GM18511 (cell line): Measurements from ENCODE around the gene IQCC.

Experiments used
- ATAC-seq: cut with Tn5 transposase; IDR thresholded peaks from one replicate; pipeline ENCODE4 v1.9.1; 2021; ENCODE audit warnings: mild to moderate bottlenecking, moderate library complexity; ENCODE audit not compliant: unreplicated experiment

IQCC gene

DNA sequence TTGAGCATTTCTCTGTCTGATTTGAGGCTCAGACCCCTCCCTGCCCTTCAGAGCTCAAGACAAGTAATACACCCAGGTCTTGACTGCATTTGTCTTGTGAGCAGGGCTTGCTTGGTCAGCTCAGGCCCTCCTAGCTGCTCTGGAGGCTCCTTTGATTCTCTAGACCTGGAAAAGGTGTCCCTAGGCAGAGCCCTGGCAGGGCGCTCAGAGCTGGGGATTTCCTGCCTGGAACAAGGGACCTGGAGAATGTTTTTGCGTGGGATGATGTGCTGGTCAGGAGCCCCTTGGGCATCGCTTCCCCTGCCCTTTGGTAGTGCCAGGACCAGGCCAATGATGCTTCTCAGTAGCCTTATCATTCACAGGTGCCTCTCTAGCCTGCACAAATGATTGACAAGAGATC lies 9.9 kb upstream of the IQCC start:
- ATAC-seq, result no peak

DNA sequence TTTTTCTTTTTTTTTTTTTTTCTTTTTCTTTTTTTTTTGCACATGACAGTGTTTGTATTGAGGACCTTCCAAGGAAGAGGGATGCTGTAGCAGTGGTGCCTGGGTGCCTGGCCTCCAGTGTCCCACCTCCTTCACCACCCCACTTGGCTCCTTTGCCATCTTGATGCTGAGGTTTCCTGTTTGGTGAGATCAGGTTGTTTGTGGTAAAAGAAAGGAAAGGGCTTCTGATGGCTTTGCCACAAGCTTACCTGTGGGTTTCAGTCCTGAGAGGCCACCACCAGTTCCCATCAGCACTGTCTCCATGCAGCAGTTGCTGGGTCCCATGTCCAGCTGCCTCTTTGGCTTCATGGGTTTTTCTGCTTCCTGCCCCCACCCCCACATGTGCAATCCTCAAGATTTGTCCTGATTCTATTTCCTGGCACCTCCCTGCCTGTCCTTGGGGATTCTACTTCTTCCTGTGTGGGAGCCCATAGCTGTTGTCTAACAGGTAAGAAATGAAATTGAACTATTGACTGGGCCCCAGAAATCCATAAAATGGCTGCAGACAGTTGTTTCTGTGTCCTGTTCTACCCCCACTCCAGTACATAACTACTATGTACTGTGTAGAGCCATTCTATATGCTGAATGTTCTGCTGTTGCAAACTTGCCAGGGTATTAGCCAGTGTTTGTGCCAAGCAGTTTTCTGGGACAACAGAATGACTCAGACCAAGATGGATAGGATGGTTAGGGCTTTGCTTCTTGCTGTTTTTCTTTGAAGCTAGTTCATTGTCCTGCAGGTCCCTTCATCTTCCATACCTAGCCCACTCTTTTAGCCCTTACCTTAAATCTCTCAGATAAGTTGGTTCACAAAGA lies 9.3 kb upstream of the IQCC start:
- ATAC-seq, result no peak

DNA sequence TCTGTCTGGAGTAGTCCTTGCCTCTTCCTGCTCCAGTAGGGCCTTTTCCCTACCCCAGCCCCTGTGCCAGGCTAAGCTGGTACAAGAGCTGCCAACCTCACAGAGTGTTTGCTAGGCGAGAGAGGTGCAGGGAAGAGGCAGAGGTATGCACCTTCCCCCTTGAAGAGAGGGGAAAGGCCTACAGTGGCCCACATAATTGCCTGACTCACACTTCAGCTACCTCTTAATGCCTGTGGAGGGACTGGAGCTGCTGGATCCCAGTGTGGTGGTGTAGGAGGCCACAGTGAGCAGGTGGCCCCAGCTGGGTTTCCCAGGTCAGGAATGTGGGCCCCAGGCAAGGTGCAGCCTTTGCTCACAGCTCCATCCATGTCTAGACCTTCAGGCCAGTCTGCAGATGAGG lies 8.4 kb upstream of the IQCC start:
- ATAC-seq, result no peak

DNA sequence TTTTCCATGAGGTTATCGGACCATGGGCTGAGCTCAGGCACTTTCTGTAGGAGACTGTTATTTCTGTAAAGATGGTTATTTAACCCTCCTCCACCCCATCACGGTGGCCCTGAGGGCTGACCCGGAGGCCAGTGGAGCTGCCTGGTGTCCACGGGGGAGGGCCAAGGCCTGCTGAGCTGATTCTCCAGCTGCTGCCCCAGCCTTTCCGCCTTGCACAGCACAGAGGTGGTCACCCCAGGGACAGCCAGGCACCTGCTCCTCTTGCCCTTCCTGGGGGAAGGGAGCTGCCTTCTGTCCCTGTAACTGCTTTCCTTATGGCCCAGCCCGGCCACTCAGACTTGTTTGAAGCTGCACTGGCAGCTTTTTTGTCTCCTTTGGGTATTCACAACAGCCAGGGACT lies 7.6 kb upstream of the IQCC start:
- no peak for ATAC-seq

DNA sequence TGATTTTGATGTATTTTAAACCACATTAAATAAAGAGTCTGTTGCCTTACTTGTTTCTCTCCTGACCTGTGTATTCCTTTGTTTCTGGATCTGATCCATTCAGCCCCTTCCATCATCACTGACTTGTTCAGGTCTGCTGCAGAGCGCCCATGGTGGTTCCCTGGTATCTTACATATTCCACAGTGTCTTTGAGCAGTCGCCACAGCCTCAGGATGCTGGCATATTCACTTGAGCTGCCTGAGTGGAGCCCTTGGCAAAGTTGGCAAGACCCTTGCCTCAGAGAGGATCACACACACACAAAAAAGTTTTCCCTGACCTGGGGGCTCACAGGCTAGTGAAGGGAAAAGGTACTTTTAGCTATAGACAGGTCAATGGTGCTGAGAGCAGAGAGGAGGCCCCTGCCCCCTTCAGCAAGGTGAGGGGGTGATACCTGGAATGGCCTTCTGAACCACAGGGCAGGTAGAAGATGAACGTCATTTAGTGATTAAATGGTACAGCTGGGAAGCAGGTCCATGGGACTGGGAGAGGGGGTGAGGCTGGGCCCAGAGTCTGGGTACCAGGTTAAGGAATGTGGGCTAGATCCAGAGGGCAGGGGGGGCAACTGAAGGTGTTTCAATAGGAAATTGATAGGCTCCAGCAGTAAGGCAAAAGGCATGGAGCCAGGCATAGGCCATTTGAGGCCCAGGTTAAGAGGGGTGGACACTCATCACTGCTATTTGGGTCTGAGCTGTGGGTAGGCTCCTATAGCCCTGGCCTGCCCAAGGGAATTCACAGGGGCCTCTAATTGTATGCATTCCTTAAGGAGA lies 7.0 kb upstream of the IQCC start:
- no peak for ATAC-seq

DNA sequence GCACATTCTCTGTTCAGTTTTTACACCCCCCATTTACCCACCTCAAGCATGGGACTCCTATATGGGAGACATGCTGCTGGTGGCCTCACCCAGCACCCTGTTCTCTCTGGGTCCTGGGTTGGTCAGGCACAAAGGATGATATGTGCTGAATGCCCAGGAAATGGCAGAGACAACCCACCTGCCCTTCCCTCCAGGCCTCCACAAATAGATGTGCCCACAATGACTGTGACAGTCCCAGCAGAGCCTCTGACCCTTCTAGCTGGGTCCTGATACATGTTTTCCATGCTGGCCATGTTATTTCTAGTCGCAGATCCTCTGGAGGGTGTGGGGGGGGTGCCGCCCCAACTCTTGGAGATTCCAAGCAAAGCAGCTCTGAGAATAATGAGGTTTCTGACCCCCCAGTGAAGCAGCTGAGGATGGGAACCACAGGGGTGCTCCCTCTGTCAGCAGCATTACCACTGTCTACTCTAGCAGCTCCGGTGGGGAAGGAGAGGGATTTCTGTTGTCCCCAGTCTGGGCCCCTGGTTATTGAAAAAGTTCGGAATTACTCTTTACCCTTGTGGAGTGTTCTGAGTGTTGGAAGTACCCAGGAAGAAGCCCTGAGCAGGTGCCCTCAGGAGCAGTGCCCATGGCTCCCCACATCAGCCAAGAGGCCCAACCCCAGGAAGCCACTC lies 6.3 kb upstream of the IQCC start:
- ATAC-seq, result no peak

DNA sequence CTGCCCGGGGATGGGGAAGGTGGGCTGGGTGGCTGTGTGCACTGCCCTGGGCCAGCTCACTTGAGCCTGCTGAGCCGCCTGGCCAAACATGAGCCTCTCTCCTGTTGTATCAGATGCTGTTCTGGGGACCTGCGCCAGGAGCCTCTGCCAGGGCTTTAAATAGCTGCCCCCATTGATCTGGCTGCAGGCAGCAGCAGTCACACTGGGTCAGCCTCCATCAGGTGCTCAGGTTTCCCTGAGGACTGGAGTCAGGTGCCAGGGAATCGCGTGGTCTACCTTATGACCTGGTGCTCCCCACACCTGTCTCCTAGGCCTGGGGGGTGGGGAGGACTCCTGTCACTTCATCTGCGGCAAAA lies 5.8 kb upstream of the IQCC start:
- ATAC-seq, result no peak

DNA sequence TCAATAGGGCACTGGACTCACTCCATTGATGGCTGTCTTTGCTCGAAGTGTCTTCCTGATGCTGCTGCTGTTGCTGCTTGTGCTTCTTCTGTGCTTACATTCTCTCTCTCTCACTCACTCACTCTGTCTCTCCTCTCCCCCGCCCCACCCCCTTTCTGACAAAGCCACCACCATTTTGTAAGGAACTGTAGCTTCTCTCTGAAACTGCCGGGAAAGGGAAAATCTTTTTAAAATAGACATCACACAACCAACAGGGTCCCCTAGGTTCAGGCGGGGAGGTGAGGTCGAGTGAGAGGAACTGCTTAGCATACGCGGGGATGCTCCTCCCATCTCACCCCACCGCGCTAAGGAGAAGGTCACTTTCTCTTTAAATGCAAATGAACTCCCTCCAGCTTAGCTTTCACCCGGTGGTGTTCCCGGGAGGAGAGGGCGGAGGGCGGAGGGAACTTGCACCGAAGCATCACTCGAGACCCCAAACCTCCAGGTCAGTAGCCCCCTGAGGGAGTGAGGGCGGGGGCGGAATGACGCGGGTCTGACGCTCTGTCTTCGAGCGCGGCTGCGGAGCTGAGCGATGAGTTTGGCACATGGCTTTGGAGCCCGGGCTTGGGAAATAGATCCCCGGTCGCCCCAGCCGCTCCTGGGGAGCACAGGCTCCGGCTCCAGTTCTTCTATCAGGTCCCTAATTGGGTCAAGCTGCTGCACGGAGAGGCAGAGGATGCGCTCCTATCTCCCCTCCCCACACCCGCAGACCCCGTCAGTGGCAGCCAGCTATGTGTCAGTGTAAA lies 5.1 kb upstream of the IQCC start, which contains the start of gene CCDC28B:
Gene CCDC28B (plus strand): TSS at position 370 of the 785 bp plus-strand sequence. CDS start 1,341 bp downstream, outside the sequence.
- ATAC-seq, result peak; percentile 29

DNA sequence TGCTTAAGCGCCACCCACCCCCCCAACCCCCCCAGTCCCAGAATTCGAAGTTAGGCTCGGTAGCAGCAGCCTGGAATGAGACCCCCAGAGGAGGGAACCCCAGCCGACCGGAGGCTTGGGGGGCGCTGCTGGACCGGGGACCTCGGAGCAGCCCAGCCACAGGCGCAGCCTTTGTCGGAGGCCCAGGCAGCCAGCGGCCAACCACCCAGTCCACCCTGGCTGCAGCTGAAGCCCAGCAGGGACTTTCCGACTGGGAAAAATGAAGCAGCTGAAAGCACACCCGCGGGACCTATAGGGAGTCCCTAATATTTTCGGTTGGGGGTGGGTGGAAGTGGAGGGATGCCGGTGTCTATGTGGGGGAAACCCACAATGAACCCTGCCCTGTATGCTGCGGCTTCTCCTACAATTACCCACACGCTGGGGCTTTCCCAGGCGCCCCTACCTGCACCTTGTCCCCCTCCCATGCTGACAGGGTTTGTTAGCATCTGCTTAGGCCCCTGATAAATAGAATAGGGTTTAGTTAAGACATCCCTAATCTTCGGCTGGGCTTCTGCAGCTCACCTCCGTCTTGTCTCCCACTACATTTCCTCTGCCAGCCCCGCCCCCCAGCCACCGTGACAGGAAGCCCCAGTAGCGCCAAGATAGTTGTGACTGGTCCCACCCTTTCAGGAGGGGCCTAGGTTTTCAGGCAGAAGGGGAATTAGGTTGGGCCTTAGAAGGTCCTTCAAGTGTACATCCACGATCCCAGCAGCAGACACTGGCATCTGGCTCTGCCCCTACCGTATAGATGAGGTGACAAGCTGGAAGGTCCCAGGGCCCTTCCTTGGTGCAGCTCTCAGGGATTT lies 4.2 kb upstream of the IQCC start:
- peak; percentile 48 for ATAC-seq

DNA sequence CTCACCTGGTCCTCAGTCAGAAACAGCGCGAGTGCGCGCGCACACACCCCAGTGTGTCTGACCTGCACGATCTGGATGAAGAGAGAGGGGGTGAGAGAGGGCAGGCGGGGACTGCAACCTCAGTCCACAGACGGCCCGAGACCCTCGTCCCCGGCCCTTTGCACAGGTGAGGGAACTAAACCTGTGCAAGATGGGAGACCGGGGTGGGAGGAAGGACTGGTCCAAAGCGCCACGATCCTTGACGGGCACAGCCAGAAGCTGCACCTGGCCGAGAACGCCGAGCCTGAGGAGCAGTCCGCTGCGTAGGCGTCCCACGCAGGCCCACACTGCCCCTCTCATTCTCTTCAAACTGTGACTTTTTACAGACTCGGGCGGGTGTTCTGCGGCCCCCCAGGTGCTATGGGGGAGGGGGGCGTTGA lies 519 bp upstream of the IQCC start:
- no peak for ATAC-seq

DNA sequence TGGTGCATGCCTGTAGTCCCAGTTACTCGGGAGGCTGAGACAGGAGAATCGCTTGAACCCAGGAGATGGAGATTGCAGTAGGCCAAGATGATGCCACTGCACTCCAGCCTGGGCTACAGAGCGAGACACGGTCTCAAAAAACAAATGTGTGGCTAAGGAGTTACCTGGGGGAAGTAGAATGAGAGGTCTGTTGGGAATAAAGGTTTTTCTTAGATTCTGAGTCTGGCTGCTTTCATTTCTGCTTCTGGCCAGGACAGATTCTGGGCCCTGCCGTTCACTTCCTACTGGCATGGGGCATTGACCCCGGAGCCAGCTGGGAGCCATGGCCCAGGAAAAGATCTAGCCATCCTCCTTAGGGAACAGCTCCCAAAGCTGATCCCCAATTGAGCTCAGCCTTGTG lies 3.0 kb downstream of the IQCC start:
- ATAC-seq, result no peak

DNA sequence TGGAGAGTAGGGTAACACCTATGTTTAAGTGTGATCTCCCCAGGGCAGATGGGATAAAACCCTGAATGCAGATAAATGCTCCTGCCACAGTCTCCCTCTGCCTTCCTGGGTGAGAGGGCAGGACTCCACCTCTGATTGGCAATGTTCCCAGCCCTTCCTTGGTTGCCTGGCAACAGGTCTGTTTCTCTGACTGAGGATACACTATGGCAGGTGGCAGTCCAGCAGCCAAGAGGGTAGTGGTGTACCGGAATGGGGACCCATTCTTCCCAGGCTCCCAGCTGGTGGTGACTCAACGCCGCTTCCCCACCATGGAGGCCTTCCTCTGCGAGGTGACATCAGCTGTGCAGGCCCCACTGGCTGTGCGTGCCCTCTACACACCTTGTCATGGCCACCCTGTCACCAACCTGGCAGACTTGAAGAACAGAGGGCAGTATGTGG lies 3.4 kb downstream of the IQCC start, which contains the start of gene DCDC2B:
Gene DCDC2B (plus strand): TSS at position 199 of the 438 bp plus-strand sequence. CDS start 5 bp downstream, at position 204.
- ATAC-seq, result no peak

DNA sequence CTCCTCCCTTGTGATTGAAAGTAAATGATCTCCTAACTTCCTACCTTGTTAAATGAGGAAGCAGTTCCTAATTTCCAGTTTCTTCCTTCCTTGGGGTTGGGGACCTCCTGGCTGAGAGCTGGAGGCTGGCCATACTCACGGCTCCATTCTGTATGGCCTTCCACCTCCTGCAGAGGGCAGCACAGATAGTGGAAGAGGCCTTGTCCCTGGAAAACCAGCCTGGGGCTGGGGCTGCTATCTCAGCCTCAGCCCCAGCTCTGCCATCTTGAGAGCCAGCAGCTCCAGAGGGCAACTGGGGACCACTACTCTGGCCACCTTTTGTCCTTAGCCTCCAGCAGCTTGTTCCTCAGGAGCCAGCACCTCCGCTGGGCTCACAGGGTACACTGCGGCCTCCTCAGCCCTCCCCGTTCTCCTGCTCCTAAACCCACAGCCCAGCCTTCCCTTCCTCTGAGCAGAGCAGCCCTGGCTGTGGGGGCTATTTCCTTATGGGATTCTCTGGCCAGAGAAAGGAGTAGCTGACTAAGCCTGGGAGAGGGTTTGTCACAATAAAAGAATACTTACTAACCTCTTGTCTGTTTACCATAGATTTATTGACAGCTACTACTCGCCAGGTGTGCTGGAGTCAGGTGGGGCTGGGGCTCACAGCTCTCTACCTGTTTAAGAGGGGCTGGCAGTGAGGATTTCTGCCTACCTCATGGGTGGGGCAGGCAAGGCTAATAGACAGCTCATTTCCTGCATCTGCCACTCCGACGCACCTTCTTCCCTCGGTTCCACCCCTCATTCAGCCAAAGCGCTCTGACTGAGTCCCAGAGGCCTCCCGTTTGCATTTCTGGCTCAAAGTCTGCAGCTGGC lies 10.4 kb downstream of the IQCC start:
- ATAC-seq, result no peak

DNA sequence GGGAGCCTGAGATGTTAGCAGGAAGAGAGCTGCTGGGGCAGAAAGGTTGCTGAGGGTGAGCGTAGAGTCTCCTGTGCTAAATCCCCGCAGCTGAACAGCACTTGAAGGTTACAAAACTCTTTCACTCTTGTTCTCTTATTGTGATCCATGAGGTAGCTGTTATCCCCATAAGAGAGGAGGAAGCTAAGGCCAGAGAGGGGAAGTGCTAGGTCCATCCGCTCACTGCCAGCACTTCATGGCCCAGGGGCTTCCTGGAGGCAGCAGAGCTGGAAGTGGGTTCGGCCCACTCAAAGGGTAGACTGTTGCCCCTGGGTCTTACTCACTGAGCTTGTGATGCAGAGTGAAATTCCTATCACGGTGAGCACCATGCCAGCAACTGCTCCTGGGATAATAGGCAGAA lies 11.1 kb downstream of the IQCC start:
- no peak for ATAC-seq

DNA sequence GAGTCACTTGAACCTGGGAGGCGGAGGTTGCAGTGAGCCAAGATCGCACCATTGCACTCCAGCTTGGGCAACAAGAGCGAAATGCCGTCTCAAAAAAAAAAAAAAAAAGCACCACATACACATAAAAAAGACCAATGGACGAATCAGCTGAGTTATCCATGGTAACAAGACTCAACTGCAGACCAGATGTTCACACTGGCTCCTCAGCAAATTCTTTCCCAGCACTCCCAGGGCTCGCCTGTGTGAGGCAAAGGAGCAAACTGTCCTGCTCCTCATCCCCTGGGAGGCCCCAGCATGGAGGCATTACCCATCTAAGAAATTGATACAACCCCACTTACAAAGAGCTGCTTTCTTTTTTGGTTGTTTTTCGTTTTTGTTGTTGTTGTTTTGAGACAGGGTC lies 13.6 kb downstream of the IQCC start:
- no peak for ATAC-seq

DNA sequence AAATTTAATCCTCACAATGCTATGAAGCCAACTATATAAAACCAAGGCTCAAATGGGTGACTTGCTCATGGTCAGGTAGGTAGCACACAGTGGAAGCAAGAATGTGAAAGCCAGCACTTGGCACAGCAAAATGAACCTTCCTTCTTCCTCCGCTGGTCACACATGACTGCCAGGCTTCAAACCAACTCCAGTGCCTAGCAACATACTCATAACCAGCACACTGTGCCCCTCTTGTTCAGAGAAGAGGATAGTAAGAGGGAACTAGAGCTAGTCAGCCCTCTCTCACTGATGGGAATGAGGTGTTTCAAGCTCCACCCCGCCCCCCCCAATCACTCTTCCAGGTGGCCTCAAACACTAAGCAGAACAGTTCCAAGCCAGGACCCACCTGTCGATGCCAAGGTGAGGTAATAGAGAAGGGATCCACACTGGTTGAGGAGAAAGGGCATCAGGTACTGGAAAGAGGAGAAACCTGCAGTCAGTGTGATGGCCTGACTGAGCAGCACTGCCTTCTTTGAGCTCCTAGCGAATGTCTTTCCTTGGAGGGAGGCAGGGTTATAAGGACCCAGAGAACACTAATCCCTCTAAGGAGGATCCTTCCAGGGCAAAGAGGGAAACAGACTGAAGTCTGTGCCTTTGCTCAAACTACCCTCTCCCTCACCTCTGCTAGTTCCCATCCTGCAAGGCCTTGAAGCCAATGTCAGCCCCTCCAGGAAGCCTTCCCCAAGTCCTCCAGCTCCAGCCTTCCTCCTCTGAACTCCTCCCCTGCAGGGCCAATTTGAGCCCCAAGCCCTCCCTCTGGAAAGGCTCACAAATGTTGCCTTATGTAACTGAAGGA lies 15.5 kb downstream of the IQCC start:
- ATAC-seq, result no peak

DNA sequence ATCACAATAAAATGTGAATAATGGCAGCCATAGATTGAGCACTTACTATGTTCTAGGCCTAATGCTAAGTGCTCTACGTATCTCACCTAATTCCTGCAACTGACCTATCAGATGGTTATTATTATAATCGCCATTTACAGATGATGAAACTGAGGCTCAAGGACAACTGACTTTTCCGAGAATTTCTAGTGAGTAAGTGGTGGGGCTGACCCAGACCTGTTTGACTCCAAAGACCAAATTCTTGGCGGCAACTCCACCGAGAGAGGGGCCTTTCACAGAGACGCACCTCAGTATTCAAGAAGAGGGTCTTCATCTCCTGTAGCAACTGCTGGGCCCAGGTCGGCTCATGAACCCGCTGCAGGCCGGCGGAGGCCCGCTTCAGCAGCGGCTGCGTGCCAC lies 16.1 kb downstream of the IQCC start:
- ATAC-seq, result peak; percentile 28
